HG02678 (cell line): ENCODE measurements around the gene ATIC.

Experiments used
- ATAC-seq: cut with Tn5 transposase; IDR thresholded peaks from one replicate; pipeline ENCODE4 v1.9.1; 2021; ENCODE audit warnings: mild to moderate bottlenecking, moderate library complexity; ENCODE audit not compliant: unreplicated experiment

ATIC gene

DNA sequence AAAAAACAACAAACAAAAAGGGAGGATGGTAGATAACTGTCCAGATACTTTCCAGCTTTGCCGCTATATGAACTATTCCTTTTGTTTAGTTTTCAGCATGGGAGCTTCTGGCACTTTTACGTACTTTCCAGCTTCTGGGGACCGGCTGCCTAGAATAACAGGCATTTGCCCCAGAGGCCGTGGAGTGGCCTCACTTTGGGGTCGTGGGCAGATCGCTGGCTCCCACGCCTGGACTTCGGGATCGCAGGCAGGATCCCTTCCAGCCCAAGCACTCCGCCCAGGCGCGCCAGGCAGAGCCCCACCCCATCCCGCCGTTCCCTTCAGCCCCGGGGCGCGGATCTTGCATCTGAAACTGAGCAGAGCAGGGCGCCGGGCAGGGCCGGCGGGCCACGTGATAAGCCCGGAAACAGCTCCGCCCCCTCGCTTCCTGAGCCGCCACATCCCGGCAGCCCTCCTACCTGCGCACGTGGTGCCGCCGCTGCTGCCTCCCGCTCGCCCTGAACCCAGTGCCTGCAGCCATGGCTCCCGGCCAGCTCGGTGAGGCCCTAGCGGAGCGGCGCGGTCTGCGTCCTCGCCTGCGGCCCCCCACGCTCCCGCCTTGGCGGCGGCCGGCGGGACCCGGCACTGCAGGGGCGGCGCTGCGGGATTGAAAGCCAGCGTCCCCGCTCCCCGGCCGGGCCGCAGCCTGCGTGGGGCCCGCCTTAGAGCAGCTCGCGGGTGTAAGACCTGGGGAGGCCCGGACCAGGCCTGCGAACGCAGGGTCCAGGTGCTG, at the start of gene ATIC:
ATIC (plus strand) TSS at position 435 of the 772 bp plus-strand sequence; CDS start at position 519, 84 bp downstream.
- peak; percentile 98 for ATAC-seq

- ATAC-seq, result no peak
These were observed 49.6 kb upstream of the ATIC start for GRCh38 chr2:215262303-215262702.

DNA sequence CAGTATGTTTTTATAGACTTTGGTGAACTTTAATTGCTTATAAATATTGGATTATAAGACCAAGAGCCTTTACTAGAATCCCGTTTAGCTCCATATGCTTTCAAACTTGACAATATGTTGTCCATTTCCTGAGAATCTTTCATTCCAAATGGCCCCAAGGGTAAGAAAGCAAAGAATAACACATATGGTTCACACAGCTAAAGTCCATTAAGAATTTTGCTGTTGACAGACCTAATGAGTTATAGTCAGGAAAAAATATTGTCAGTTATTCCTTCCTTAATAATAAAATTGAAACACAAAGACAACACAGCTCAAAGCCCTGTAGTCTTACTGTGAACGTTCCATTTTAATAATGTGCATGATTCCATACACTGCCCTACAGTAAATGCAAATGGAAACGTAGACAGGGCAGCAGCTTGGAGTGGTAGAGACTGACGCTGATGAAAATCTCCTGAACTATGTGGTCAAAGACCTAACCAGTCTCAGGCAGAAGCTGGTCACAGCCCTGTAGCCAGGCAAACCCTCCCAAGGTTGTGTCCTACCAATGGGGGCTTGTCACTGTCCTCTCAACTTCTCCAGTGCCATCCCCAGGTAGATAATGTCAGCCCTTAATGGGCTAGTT, 49.0 kb upstream of the ATIC start:
- ATAC-seq, result no peak

- ATAC-seq, result no peak
These were observed 47.5 kb upstream of the ATIC start for GRCh38 chr2:215264374-215264773.

GRCh38 chr2:215269397-215270117, 42.3 kb upstream of the ATIC start:
- ATAC-seq, result peak; percentile 66

GRCh38 chr2:215270118-215270451, 41.8 kb upstream of the ATIC start:
- ATAC-seq, result no peak

GRCh38 chr2:215271446-215271845, 40.4 kb upstream of the ATIC start:
- no peak for ATAC-seq

GRCh38 chr2:215272918-215273317, 38.9 kb upstream of the ATIC start:
- ATAC-seq, result no peak

DNA sequence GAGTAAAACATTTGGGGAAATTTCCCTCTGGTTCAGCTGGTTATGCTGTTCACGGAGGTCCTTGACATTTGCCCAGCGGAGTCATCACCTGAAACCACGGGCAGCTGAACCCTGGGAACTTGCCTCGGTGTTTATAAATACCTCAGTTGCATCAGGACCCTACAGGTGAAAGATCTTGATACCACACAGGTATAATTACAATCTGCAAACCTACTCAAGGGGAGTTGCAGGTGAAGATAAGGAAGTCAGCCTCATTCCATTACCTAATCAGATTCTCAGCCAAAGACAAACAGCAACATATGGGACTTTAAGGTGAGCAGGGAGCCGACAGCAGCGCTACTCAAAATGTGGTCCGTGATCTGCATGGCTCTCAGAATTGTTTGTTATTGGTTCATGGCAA, 37.0 kb upstream of the ATIC start:
- ATAC-seq, result no peak

DNA sequence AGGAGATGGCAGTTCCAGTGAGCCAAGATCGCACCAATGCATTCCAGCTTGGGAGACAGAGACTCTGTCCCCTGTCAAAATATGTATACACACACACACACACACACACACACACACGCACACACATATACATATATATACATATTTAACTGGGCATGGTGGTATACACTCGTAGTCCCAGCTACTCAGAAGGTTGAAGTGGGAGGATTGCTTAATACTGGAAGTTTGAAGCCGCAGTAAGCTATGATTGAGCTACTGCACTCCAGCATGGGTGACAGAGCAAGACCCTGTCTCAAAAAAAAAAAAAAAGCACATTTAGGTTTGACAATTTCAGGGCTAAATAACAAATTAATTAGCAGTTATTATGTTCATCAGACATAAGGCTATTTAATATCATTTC, 36.0 kb upstream of the ATIC start:
- ATAC-seq, result no peak

DNA sequence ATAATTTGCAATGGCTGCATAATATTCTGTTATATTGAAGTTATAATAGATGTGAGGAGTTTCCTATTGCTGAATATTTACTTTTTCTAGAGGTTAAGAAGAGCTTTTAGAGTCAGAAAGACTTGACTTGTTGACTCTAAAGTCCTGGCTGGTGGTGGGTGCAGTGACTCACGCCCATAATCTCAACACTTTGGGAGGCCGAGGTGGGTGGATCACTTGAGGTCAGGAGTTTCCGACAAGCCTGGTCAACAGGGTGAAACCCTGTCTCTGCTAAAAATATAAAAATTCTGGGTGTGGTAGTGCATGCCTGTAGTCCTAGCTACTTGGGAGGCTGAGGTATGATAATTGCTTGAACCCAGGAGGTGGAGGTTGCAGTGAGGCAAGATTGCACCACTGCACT, 33.9 kb upstream of the ATIC start:
- ATAC-seq, result no peak

GRCh38 chr2:215280326-215280725, 31.5 kb upstream of the ATIC start:
- no peak for ATAC-seq

DNA sequence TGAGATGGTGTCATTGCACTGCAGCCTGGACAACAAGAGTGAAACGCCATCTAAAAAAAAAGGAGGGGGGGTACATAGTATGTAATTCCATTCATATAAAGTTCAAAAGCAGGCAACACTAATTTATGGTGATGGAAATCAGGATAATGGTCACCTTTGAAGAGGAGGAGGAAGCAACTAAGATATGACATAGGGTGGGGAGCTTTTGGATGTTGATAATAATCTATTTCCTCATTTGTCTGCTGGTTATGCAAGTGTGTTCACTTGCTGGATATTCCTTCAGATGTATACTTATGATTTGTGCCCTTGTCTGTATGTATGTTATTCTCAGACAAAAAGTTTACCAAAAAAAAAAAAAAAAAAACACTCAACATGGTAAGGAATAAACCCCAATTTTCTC, 28.6 kb upstream of the ATIC start:
- no peak for ATAC-seq

GRCh38 chr2:215286309-215286708, 25.6 kb upstream of the ATIC start:
- no peak for ATAC-seq

GRCh38 chr2:215288112-215288815, 23.6 kb upstream of the ATIC start:
- no peak for ATAC-seq

DNA sequence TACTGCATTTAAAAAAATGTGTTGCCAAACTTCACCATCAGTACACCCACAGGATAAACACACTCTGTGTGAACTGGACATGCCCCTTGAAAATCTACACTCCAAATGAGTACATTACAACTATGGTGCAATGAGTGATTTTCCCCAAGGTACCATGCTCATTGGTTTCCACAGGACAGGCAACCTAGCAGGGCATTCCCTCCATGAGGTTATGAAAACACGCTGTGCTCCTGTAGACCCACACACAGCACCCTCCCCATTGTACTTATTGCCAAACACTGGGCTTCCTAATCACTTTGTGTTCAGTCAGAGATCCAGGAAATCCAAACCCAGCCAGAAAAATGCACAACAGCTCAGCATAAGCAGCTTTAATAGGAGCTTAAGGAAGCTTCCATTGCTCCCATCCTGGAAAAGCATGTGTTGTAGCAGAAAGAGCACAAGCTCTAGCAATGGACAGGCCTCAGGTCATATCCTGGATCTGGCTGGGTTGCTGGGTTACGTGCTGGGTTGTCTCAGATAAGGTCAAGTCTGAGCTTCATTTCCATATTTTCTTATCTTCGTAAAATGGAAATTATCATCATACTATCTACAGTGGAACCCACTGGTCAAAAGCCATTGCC, 20.8 kb upstream of the ATIC start:
- ATAC-seq, result no peak

- ATAC-seq, result no peak
These were observed 18.0 kb upstream of the ATIC start for GRCh38 chr2:215293879-215294278.

DNA sequence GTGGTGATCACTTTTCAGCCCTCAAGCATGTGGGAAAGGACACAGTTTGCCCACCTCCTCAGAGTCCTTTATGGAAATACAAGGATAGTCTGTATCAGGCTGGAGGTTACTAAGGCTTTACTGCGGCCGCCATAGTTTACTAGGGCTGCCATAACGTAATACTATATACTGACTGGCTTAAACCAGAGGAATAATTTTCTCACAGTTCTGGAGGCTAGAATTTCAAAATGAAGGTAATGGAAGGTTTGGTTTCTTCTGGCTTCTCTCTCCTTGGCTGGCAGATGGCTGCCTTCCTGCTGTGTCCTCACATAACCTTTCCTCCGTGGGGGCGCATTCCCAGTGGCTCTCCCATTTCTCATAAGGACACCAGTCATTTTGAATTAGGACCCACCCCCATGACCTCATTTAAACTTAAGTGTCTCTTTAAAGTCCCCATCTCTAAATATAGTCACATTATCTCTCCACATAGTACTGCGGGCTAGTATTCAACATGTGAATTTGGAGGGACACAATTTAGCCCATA, 12.5 kb upstream of the ATIC start:
- no peak for ATAC-seq

DNA sequence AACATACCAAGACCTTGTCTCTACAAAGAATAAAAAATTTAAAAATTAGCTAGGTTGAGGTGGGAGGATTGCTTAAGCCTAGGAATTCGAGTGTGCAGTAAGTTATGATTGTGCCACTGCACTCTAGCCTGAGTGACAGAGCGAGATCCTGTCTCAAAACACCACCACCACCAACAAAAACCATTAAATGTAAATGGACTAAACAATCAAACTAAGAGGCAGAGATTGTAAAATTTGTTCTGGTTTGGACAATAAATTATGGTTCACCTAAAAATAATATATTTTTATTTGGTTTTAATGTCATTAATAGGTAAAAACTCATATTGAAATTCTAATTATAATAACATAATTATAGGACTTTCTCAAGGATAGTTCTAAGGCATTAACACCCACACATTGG, 9.9 kb upstream of the ATIC start:
- ATAC-seq, result no peak

DNA sequence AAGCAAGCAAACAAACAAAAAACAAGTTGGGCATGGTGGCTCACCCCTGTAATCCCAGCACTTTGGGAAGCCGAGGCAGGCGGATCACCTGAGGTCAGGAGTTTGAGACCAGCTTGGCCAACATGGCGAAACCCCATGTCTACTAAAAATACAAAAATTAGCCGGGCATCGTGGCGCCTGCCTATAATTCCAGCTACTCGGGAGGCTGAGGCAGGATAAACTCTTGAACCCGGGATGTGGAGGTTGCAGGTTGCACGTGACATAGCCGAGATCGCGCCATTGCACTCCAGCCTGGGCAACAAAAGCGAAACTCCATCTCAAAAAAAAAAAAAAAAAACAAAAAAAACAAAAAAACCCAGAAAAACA, 617 bp upstream of the ATIC start:
- ATAC-seq, result peak; percentile 24

GRCh38 chr2:215313255-215313613, 1.4 kb downstream of the ATIC start:
- no peak for ATAC-seq
